OCI-LY7 (cell line): Measurements from ENCODE around the gene POLD3.

Source experiments
- CTCF ChIP-seq: fragments of 200-600 bp; sonication (generic); conservative IDR thresholded peaks from 2 replicates; pipeline ENCODE4 v1.5.1; 2014; ENCODE audit warnings: mild to moderate bottlenecking, antibody characterized with exemption, low read length, moderate library complexity, mixed read lengths
- EZH2phosphoT487 ChIP-seq: fragments of 200-600 bp; sonication (generic); IDR thresholded peaks from 2 replicates; pipeline ENCODE4 v1.6.1; 2018; ENCODE audit warnings: low read depth, borderline replicate concordance, mild to moderate bottlenecking, mixed run types, antibody characterized with exemption, low read length, moderate library complexity, mixed read lengths

- TF ChIP-seq CTCF: no peak
- TF ChIP-seq EZH2phosphoT487: no peak
Measured at GRCh38 chr11:74577181-74577580, 15.2 kb upstream of the POLD3 start.
